SK-N-SH (cell line): ENCODE data around the gene PLG.

ENCODE experiments used
- CTCF ChIP-seq: fragments of 200-600 bp; sonication (generic); IDR thresholded peaks from 2 replicates; pipeline ENCODE4 v1.6.1; 2017; ENCODE audit warnings: antibody characterized with exemption, mild to moderate bottlenecking, moderate library complexity
- ELF1 ChIP-seq: IDR thresholded peaks from 2 replicates; pipeline ENCODE4 v1.4.0; 2012
- EZH2phosphoT487 ChIP-seq: fragments of 200-600 bp; sonication (generic); IDR thresholded peaks from 2 replicates; pipeline ENCODE4 v1.6.1; 2017; ENCODE audit warnings: low read depth, mixed run types, mild to moderate bottlenecking, antibody characterized with exemption, moderate library complexity, borderline replicate concordance
- FOSL2 ChIP-seq: IDR thresholded peaks from 2 replicates; pipeline ENCODE4 v1.4.0; 2012; ENCODE audit warnings: low read depth, mild to moderate bottlenecking, moderate library complexity, borderline replicate concordance
- GATA2 ChIP-seq: sonication (generic); formaldehyde crosslinking; IDR thresholded peaks from 2 replicates; pipeline ENCODE4 v1.5.0; 2020; ENCODE audit warnings: mild to moderate bottlenecking, missing genetic modification reagents
- MAX ChIP-seq: IDR thresholded peaks from 2 replicates; pipeline ENCODE4 v1.4.0; 2012; ENCODE audit warnings: low read depth
- NFIC ChIP-seq: IDR thresholded peaks from 2 replicates; pipeline ENCODE4 v1.4.0; 2012; ENCODE audit warnings: borderline replicate concordance
- POLR2AphosphoS5 ChIP-seq: IDR thresholded peaks from 2 replicates; pipeline ENCODE4 v1.6.1; 2012; ENCODE audit warnings: low read depth, low read length
- REST ChIP-seq: IDR thresholded peaks from 2 replicates; pipeline ENCODE4 v1.6.1; 2012; ENCODE audit warnings: mild to moderate bottlenecking, low read depth, low read length, moderate library complexity
- RFX5 ChIP-seq: IDR thresholded peaks from 2 replicates; pipeline ENCODE4 v1.6.1; 2012; ENCODE audit warnings: mild to moderate bottlenecking, improper control_type of control experiment, low read length
- USF2 ChIP-seq: fragments of 150-350 bp; IDR thresholded peaks from 2 replicates; pipeline ENCODE4 v1.6.1; 2017; ENCODE audit warnings: antibody characterized with exemption, low read length, low read depth, borderline replicate concordance

GRCh38 chr6:160764847-160765246 is 62.8 kb downstream of the PLG start:
- no peak for TF ChIP-seq CTCF
- no peak for TF ChIP-seq POLR2AphosphoS5
- TF ChIP-seq EZH2phosphoT487 = no peak
- no peak for TF ChIP-seq ELF1
- TF ChIP-seq REST = no peak
- TF ChIP-seq FOSL2 = no peak
- TF ChIP-seq NFIC = no peak
- TF ChIP-seq USF2 = no peak
- TF ChIP-seq RFX5 = no peak
- TF ChIP-seq MAX = no peak
- no peak for TF ChIP-seq GATA2 (CRISPR knock-in tag)
